22Rv1 (cell line): ENCODE measurements around the gene MAP3K5.

Source experiments
- H3K27ac ChIP-seq: fragments of 450-650 bp; 2 replicates; pipeline ENCODE4 v1.5.1; 2017
- ZFX ChIP-seq: fragments of 450-650 bp; IDR thresholded peaks from 2 replicates; pipeline ENCODE4 v1.6.1; 2017; ENCODE audit warnings: antibody characterized with exemption, borderline replicate concordance
- TF ChIP-seq, protein P1 (sequence below): fragments of 450-650 bp; IDR thresholded peaks from 2 replicates; pipeline ENCODE4 v1.5.1; 2017; ENCODE audit warnings: mild to moderate bottlenecking

The MAP3K5 gene

GRCh38 chr6:136753624-136754023 lies 38.7 kb downstream of the MAP3K5 start:
- H3K27ac ChIP-seq = no peak overlapping the region
- TF ChIP-seq, protein P1, sequence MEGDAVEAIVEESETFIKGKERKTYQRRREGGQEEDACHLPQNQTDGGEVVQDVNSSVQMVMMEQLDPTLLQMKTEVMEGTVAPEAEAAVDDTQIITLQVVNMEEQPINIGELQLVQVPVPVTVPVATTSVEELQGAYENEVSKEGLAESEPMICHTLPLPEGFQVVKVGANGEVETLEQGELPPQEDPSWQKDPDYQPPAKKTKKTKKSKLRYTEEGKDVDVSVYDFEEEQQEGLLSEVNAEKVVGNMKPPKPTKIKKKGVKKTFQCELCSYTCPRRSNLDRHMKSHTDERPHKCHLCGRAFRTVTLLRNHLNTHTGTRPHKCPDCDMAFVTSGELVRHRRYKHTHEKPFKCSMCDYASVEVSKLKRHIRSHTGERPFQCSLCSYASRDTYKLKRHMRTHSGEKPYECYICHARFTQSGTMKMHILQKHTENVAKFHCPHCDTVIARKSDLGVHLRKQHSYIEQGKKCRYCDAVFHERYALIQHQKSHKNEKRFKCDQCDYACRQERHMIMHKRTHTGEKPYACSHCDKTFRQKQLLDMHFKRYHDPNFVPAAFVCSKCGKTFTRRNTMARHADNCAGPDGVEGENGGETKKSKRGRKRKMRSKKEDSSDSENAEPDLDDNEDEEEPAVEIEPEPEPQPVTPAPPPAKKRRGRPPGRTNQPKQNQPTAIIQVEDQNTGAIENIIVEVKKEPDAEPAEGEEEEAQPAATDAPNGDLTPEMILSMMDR = no peak
- TF ChIP-seq ZFX = no peak

DNA sequence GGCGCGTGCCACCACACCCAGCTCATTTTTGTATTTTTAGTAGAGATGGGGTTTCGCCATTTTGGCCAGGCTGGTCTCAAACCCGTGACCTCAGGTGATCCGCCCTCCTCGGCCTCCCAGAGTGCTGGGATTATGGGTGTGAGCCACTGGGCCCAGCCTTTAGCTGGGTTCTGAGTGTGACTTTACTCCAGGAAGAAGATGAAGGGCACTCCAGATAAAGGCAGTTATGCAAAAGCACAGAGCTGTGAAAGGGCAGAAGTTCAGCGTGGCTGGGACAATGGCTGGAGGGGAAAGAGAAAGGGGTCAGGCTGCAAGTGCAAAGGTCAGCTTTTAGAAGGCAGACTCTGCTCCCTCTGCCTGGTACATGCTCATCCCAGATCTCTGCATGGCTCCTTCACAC lies 39.7 kb downstream of the MAP3K5 start:
- no peak overlapping the region for H3K27ac ChIP-seq
- TF ChIP-seq, protein P1 = no peak
- no peak for TF ChIP-seq ZFX

DNA sequence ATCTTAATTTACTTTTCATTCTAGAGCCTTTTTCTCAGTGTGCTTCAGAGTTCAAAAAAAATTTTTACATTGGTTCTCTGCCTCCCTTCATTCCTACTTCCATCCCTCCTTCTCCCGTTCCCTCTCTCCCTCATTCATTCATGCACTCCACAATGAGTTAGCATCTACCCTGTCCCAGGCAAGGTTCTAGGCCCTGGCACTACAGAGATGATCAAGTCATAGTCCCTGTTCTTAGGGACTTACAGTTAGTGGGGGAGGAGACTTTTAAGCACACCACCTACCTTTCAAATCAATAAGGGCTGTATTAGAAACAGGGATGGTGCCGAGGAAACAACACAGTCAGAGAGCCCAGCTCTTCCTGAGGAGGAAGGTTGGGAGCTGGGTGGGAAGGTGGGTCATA lies 40.3 kb downstream of the MAP3K5 start:
- TF ChIP-seq, protein P1 = no peak
- no peak for TF ChIP-seq ZFX
- no peak overlapping the region for H3K27ac ChIP-seq

DNA sequence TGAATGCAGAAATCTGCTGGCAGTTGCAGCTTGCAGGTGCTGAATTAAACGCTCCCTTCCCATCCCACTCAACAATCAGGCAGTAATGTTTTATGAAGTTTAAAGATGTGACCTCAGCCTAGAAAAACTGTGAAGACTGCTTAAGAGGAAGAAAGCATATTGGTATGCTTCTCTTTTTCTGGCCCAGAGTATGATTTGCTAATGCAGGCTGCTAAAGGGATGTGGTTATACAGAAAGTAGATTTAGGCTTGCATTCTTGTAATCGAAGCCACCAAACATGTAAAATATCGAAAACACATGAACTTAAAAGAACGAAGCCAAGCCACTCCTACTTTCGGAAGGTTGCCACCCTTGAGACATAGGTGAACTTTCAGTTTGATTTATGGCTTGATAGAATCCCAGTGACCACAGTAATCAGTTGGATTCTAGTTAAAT lies 40.7 kb downstream of the MAP3K5 start:
- no peak for TF ChIP-seq ZFX
- TF ChIP-seq, protein P1 = no peak
- no peak overlapping the region for H3K27ac ChIP-seq

DNA sequence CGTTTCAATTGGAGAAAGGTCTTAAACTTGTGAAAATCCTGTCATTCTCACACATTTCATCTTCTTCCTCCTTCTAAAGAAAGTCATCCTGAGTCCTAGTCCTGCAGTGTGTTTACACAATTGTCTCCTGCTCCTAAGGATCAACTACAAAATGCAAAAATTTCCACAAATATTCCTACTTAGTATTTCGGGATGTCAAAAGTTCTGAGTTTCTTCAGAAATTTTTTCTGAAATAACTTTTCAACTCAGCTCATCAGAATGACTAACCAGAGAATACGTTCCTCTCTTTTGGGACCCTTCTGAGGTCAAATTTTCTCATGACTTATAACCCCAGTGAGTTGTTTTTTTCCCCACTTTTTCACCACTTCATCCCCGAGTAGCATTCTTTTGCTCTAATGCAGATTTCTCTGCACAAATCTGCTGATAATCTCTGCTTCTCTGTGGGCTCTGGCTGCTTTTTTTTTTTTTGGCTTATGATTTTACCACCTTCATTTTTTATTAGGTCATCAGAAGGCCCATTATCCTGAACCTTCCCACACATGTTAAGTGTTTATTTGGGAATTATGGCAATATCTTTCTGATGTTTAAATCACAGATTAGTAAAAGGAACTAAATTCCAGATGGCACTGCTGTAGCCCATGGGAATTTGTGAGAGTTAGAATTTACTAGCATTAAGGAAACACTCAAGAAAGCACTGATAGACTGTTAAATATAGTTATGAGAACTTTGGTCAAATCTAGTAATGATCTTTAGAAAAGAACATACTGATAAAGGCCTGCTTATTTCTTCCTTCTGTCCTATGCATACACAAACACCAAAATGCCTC lies 41.4 kb downstream of the MAP3K5 start:
- no peak overlapping the region for H3K27ac ChIP-seq
- TF ChIP-seq, protein P1 = no peak
- no peak for TF ChIP-seq ZFX

GRCh38 chr6:136749359-136749997 lies 42.8 kb downstream of the MAP3K5 start:
- no peak overlapping the region for H3K27ac ChIP-seq
- no peak for TF ChIP-seq ZFX
- TF ChIP-seq, protein P1 = no peak

GRCh38 chr6:136747507-136747906 lies 44.8 kb downstream of the MAP3K5 start:
- no peak overlapping the region for H3K27ac ChIP-seq
- TF ChIP-seq ZFX = no peak
- TF ChIP-seq, protein P1 = no peak
